GM19099 (cell line): ENCODE results near the gene OBP2B.

Source experiments
- POLR2A ChIP-seq: IDR thresholded peaks from 3 replicates; pipeline ENCODE4 v1.6.1; 2011; ENCODE audit warnings: low read depth; ENCODE audit not compliant: insufficient read length; ENCODE audit errors: extremely low read depth

The OBP2B gene

GRCh38 chr9:133171161-133171961 is 37.7 kb downstream of the OBP2B start:
- TF ChIP-seq POLR2A = no peak

- TF ChIP-seq POLR2A = no peak
Observed at GRCh38 chr9:133170716-133171115, 38.3 kb downstream of the OBP2B start.

GRCh38 chr9:133169102-133169501 is 39.9 kb downstream of the OBP2B start:
- TF ChIP-seq POLR2A = no peak

- TF ChIP-seq POLR2A = no peak
Observed at GRCh38 chr9:133168432-133168831, 40.6 kb downstream of the OBP2B start.

GRCh38 chr9:133167769-133168168 is 41.3 kb downstream of the OBP2B start:
- no peak for TF ChIP-seq POLR2A

GRCh38 chr9:133167096-133167730 is 41.8 kb downstream of the OBP2B start:
- no peak for TF ChIP-seq POLR2A

GRCh38 chr9:133166392-133166791 is 42.7 kb downstream of the OBP2B start:
- TF ChIP-seq POLR2A = no peak

- TF ChIP-seq POLR2A = no peak
Observed at GRCh38 chr9:133165452-133165730, 43.7 kb downstream of the OBP2B start.

GRCh38 chr9:133164191-133164590 is 44.9 kb downstream of the OBP2B start:
- no peak for TF ChIP-seq POLR2A

- peak; percentile 57 for TF ChIP-seq POLR2A
Observed at GRCh38 chr9:133163504-133164172, 45.4 kb downstream of the OBP2B start, which contains the start of gene GBGT1. Gene GBGT1, minus strand, starts transcription at chr9:133163914. Its CDS starts 1,502 bp downstream, at chr9:133162412.

GRCh38 chr9:133162861-133163503 is 46.1 kb downstream of the OBP2B start:
- TF ChIP-seq POLR2A = no peak

GRCh38 chr9:133161547-133161950 is 47.5 kb downstream of the OBP2B start:
- TF ChIP-seq POLR2A = no peak

GRCh38 chr9:133160742-133161546 is 48.1 kb downstream of the OBP2B start:
- TF ChIP-seq POLR2A = no peak

GRCh38 chr9:133158695-133159094 is 50.4 kb downstream of the OBP2B start:
- no peak for TF ChIP-seq POLR2A
